H1 (cell line): ENCODE results near the gene LAMB1. TPM values are rescaled to one million over a fixed set of nuclear protein-coding genes. Genes with fewer than 3 reads are reported as not detected.

Source experiments
- CTCF ChIA-PET: fragments of 300-600 bp; sonication (Branson Sonifier 250); formaldehyde crosslinking; loops from one replicate; lab custom pipeline; 2021; ENCODE audit not compliant: partially characterized antibody; lab: Charles Lee
- POLR2A ChIA-PET: fragments of 300-600 bp; sonication (Branson Sonifier 250); formaldehyde crosslinking; loops from one replicate; lab custom pipeline; 2021; ENCODE audit warnings: inconsistent platforms; ENCODE audit not compliant: partially characterized antibody; lab: Charles Lee
- DNase-seq, 2 experiments: peaks; one replicate each; pipeline versions ENCODE4 v3.0.0 to v3.0.0-alpha.2; 2010 to 2022; ENCODE audit warnings: low spot score in 2 of 2, low read depth in 1 of 2, mixed read lengths in 1 of 2
- FAIRE-seq: peaks from 2 replicates; lab custom pipeline; 2011; peaks lifted over from hg19 to GRCh38; lab: Jason Lieb, UNC
- H2AFZ ChIP-seq: 2 replicates; pipeline ENCODE4 v1.8.1; 2012; ENCODE audit warnings: low read length, inconsistent platforms
- H2AK5ac ChIP-seq: 2 replicates; pipeline ENCODE4 v1.6.1; 2013; ENCODE audit warnings: low read depth, low read length
- H2BK120ac ChIP-seq: replicated peaks from 2 replicates; pipeline ENCODE3; 2013; ENCODE audit warnings: low read depth, low read length, inconsistent platforms
- H2BK12ac ChIP-seq: 2 replicates; pipeline ENCODE4 v1.6.1; 2013; ENCODE audit warnings: low read depth, low read length
- H2BK15ac ChIP-seq: 2 replicates; pipeline ENCODE4 v1.6.1; 2013; ENCODE audit warnings: low read length
- H2BK20ac ChIP-seq: 2 replicates; pipeline ENCODE4 v1.6.1; 2013; ENCODE audit warnings: low read length
- H2BK5ac ChIP-seq: 2 replicates; pipeline ENCODE4 v1.6.1; 2013; ENCODE audit warnings: low read depth, low read length
- H3K14ac ChIP-seq: 2 replicates; pipeline ENCODE4 v1.6.1; 2013; ENCODE audit warnings: inconsistent platforms; ENCODE audit not compliant: insufficient read length
- H3K18ac ChIP-seq: 2 replicates; pipeline ENCODE4 v1.6.1; 2013; ENCODE audit warnings: low read length; ENCODE audit errors: extremely low read depth
- H3K23ac ChIP-seq: 2 replicates; pipeline ENCODE4 v1.6.1; 2013; ENCODE audit warnings: inconsistent platforms; ENCODE audit not compliant: insufficient read length
- H3K23me2 ChIP-seq: 2 replicates; pipeline ENCODE4 v1.6.1; 2013; ENCODE audit warnings: low read depth, low read length
- H3K27ac ChIP-seq: 2 replicates; pipeline ENCODE4 v1.6.1; 2011; ENCODE audit warnings: low read depth, low read length, inconsistent platforms
- H3K27me3 ChIP-seq, 4 experiments: replicated peaks in 1 of 4; 1 replicate in 1 of 4; 2 replicates in 3 of 4; pipeline versions ENCODE4 v1.6.1 to v1.8.1; 2011 to 2013; ENCODE audit warnings: low read length in 3 of 4, mild to moderate bottlenecking in 3 of 4, inconsistent platforms in 2 of 4, mixed read lengths in 2 of 4, moderate library complexity in 1 of 4; ENCODE audit not compliant: control insufficient read depth in 3 of 4, insufficient read depth in 3 of 4; ENCODE audit errors: extremely low read depth in 1 of 4
- H3K36me3 ChIP-seq, 4 experiments: 2 replicates each; pipeline versions ENCODE4 v1.6.1 to v1.8.1; 2011 to 2013; ENCODE audit warnings: mild to moderate bottlenecking in 4 of 4, low read length in 3 of 4, moderate library complexity in 2 of 4, control low read depth in 1 of 4, inconsistent platforms in 1 of 4; ENCODE audit not compliant: insufficient read depth in 4 of 4, control insufficient read depth in 2 of 4
- H3K4ac ChIP-seq: replicated peaks from 2 replicates; pipeline ENCODE3; 2013; ENCODE audit warnings: low read length, low read depth, mixed read lengths, inconsistent platforms; ENCODE audit not compliant: insufficient read length
- H3K4me1 ChIP-seq, 4 experiments: replicated peaks in 1 of 4; 1 replicate in 1 of 4; 2 replicates in 3 of 4; pipeline versions ENCODE4 v1.6.1 to v1.8.1; 2011 to 2013; ENCODE audit warnings: low read length in 3 of 4, inconsistent platforms in 2 of 4, mixed read lengths in 1 of 4; ENCODE audit not compliant: insufficient read depth in 4 of 4, control insufficient read depth in 3 of 4
- H3K4me2 ChIP-seq, 2 experiments: 2 replicates each; pipeline versions ENCODE4 v1.6.1 to v1.8.1; 2011 to 2013; ENCODE audit warnings: low read depth in 2 of 2, low read length in 2 of 2, control low read depth in 1 of 2, inconsistent platforms in 1 of 2, mild to moderate bottlenecking in 1 of 2; ENCODE audit not compliant: insufficient read depth in 1 of 2
- H3K4me3 ChIP-seq, 4 experiments: fragments of 200-600, 300-600 bp in 1 of 4; sonication (generic), shearing (Covaris generic), sonication (Bioruptor Twin) in 1 of 4; 2 replicates each; pipeline versions ENCODE4 v1.5.1 to v1.8.1; 2011 to 2016; ENCODE audit warnings: low read length in 4 of 4, low read depth in 3 of 4, control low read depth in 2 of 4, inconsistent platforms in 2 of 4, mild to moderate bottlenecking in 2 of 4, mixed read lengths in 1 of 4, moderate library complexity in 1 of 4; ENCODE audit not compliant: insufficient read depth in 2 of 4; ENCODE audit errors: extremely low read depth in 1 of 4
- H3K56ac ChIP-seq: replicated peaks from 2 replicates; pipeline ENCODE3; 2013; ENCODE audit warnings: low read depth, mild to moderate bottlenecking, mixed read lengths, low read length, inconsistent platforms; ENCODE audit not compliant: insufficient read length
- H3K79me1 ChIP-seq: 2 replicates; pipeline ENCODE4 v1.6.1; 2013; ENCODE audit warnings: low read depth, low read length, control low read depth
- H3K79me2 ChIP-seq, 2 experiments: 2 replicates each; pipeline versions ENCODE4 v1.6.1 to v1.8.1; 2012 to 2013; ENCODE audit warnings: low read length in 2 of 2, mild to moderate bottlenecking in 2 of 2, inconsistent platforms in 1 of 2; ENCODE audit not compliant: insufficient read depth in 2 of 2, control insufficient read depth in 1 of 2
- H3K9ac ChIP-seq, 4 experiments: replicated peaks in 1 of 4; 1 replicate in 1 of 4; 2 replicates in 3 of 4; pipeline versions ENCODE4 v1.6.1 to v1.8.1; 2011 to 2013; ENCODE audit warnings: low read depth in 3 of 4, low read length in 3 of 4, control low read depth in 2 of 4, mild to moderate bottlenecking in 2 of 4, moderate library complexity in 2 of 4, inconsistent platforms in 1 of 4; ENCODE audit errors: extremely low read depth in 1 of 4
- H3K9me3 ChIP-seq, 2 experiments: 2 replicates each; pipeline versions ENCODE4 v1.6.1 to v1.8.1; 2012 to 2013; ENCODE audit warnings: mild to moderate bottlenecking in 2 of 2, moderate library complexity in 2 of 2, control low read depth in 1 of 2, inconsistent platforms in 1 of 2, low read depth in 1 of 2, low read length in 1 of 2, mixed read lengths in 1 of 2; ENCODE audit not compliant: insufficient read depth in 2 of 2
- H4K20me1 ChIP-seq, 2 experiments: replicated peaks in 1 of 2; 2 replicates each; pipeline versions ENCODE3 to v1.8.1; 2011 to 2013; ENCODE audit warnings: inconsistent platforms in 2 of 2, low read length in 2 of 2, mild to moderate bottlenecking in 1 of 2; ENCODE audit not compliant: insufficient read depth in 2 of 2, control insufficient read depth in 1 of 2
- H4K5ac ChIP-seq: 2 replicates; pipeline ENCODE4 v1.6.1; 2013; ENCODE audit warnings: low read length, low read depth, mixed read lengths, inconsistent platforms; ENCODE audit not compliant: insufficient read length
- H4K8ac ChIP-seq: 2 replicates; pipeline ENCODE4 v1.8.0; 2013; ENCODE audit warnings: mild to moderate bottlenecking, moderate library complexity, low read length, inconsistent platforms; ENCODE audit not compliant: insufficient read depth; ENCODE audit errors: extremely low read depth
- H4K91ac ChIP-seq: replicated peaks from 2 replicates; pipeline ENCODE3; 2013; ENCODE audit warnings: low read length, mixed read lengths, inconsistent platforms; ENCODE audit not compliant: insufficient read length
- CHD1 ChIP-seq: IDR thresholded peaks from 2 replicates; pipeline ENCODE4 v1.6.1; 2012; ENCODE audit warnings: low read depth, low read length, improper control_type of control experiment
- EZH2 ChIP-seq: fragments of 200-600 bp; sonication (generic); IDR thresholded peaks from 2 replicates; pipeline ENCODE4 v1.7.1; 2012; ENCODE audit warnings: low read depth, mild to moderate bottlenecking, moderate library complexity, low read length, inconsistent platforms; ENCODE audit not compliant: severe bottlenecking
- TAF7 ChIP-seq: optimal IDR thresholded peaks from 2 replicates; pipeline ENCODE3; 2011; ENCODE audit warnings: low read depth, mild to moderate bottlenecking, inconsistent platforms, low read length, moderate library complexity, borderline replicate concordance
- WGBS, 2 experiments: shearing (Covaris generic) in 1 of 2; methylation state at CpG; one replicate each; pipeline versions ENCODE4 v1.1.6 to v1.1.7; 2013 to 2015; ENCODE audit warnings: low lambda C conversion rate in 2 of 2, mixed read lengths in 2 of 2, inconsistent platforms in 1 of 2, low coverage in 1 of 2, missing lambda C conversion rate in 1 of 2; ENCODE audit not compliant: insufficient replicate concordance in 2 of 2, insufficient coverage in 1 of 2, insufficient read length in 1 of 2; ENCODE audit errors: extremely low coverage in 1 of 2, missing lambda C conversion rate in 1 of 2; 5-methylcytosine and 5-hydroxymethylcytosine counted together
- polyA plus RNA-seq, 7 experiments: library from polyadenylated mRNA; depleted of rRNA in 3 of 7; stranded (reverse) in 5 of 7; unstranded in 2 of 7; fragments of >200 nt in 5 of 7; fragments of 200-250 nt in 2 of 7; gene quantifications; 1 replicate in 5 of 7; 2 replicates in 1 of 7; 4 replicates in 1 of 7; pipeline versions ENCODE4 v1.2.1 to v1.2.3, GENCODE V29; 2011 to 2013; ENCODE audit warnings: missing spikeins in 2 of 7, mixed read lengths in 2 of 7
- total RNA-seq: library from RNA; stranded (reverse); fragmentation: NEBNext Ultra II Directional; extraction: Animal tissue kit (Norgen Biotek cat#: 25700); gene quantifications from 2 replicates; pipeline ENCODE4 v1.2.1, GENCODE V29; 2021

LAMB1 gene
- total and polyA plus RNA-seq, 2 of the 8 experiments (the other 6 are each of a cell fraction or from before 2014, with no cell fraction given) = 31.9 to 38.5 TPM

GRCh38 chr7:107969856-107970255 is 33.1 kb downstream of the LAMB1 start:
- Histone ChIP-seq H3K23ac (no peak overlapping the region), H3K27me3 (no peaks in the 10 kb centered on the region), H3K4ac (no peak overlapping the region), H2BK5ac (no peak overlapping the region), H3K27ac (no peak overlapping the region), H3K4me3 (no peak overlapping the region), H2BK12ac (no peak overlapping the region), H2BK15ac (no peak overlapping the region), H4K91ac (no peak overlapping the region), H3K79me2 (no peaks in the 10 kb centered on the region), H3K18ac (no peak overlapping the region), H2BK120ac (no peak overlapping the region), H3K4me1 (peaks cover 0 to 8% (median 6%) of the 10 kb centered on the region in 4 experiments; a peak in 4 of 7 replicates), H2AK5ac (no peak overlapping the region), H3K9me3 (no peaks in the 10 kb centered on the region), H2AFZ (no peak overlapping the region), H3K79me1 (no peaks in the 10 kb centered on the region), H3K23me2 (no peaks in the 10 kb centered on the region), H3K9ac (no peak overlapping the region), H3K36me3 (peaks cover 1 to 18% (median 7%) of the 10 kb centered on the region in 4 experiments; a peak in 5 of 8 replicates), H3K4me2 (no peak overlapping the region), H3K56ac (no peak overlapping the region), H4K20me1 (no peaks in the 10 kb centered on the region), H3K14ac (no peak overlapping the region), H4K8ac (no peak overlapping the region), H2BK20ac (no peak overlapping the region), H4K5ac (no peak overlapping the region)
- FAIRE-seq (no peak), DNase-seq (no peak)
- WGBS, 2 experiments = 89% methylated on average over 6 of the region's 6 CpGs; no CpG with 5 or more reads in 1 of the 2 experiments
- ChIA-PET POLR2A (no interaction called here), CTCF (no interaction called here)
- TF ChIP-seq CHD1 (no peak), EZH2 (no peak), TAF7 (no peak)
